GM19193 (cell line): ENCODE results near the gene EIF3B.

Experiments
- POLR2A ChIP-seq: IDR thresholded peaks from 4 replicates; pipeline ENCODE4 v1.6.1; 2011; ENCODE audit not compliant: insufficient read depth, insufficient read length; ENCODE audit errors: extremely low read depth

EIF3B gene

DNA sequence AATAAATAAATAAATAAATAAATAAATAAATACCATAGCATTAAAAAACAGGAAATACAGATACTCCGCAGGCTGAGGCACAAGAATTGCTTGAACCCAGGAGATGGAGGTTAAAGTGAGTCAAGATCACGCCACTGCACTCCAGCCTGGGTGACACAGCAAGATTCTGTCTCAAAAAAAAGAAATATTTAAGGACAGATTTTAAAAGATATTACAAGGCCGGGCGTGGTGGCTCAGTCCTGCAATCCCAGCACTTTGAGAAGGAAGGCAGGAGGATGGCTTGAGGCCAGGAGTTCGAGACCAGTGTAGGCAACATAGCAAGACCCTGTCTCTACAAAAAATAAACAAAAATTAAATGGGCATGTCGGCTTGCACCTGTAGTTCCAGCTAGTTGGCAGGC lies 22.9 kb upstream of the EIF3B start:
- TF ChIP-seq POLR2A, result no peak

- no peak for TF ChIP-seq POLR2A
Measured at GRCh38 chr7:2336626-2337299, 17.9 kb upstream of the EIF3B start.

GRCh38 chr7:2350055-2350454 lies 4.6 kb upstream of the EIF3B start:
- TF ChIP-seq POLR2A, result no peak

DNA sequence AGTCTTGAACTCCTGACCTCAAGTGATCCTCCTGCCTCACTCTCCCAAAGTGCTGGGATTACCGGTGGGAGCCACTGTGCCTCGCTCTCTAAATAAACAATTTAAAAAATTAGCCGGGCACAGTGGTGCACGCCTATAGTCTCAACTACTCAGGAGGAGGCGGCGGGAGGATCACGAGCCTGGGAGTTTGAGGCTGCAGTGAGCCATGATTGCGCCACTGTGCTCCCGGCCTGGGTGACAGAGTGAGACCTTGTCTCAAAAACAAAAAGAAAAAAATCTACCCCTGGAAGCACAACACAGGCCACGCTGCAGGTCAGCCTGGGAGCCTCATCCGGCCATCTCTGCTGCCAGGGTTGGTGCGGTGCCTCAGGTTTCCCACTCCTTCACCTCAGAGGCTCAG lies 3.8 kb upstream of the EIF3B start:
- no peak for TF ChIP-seq POLR2A

DNA sequence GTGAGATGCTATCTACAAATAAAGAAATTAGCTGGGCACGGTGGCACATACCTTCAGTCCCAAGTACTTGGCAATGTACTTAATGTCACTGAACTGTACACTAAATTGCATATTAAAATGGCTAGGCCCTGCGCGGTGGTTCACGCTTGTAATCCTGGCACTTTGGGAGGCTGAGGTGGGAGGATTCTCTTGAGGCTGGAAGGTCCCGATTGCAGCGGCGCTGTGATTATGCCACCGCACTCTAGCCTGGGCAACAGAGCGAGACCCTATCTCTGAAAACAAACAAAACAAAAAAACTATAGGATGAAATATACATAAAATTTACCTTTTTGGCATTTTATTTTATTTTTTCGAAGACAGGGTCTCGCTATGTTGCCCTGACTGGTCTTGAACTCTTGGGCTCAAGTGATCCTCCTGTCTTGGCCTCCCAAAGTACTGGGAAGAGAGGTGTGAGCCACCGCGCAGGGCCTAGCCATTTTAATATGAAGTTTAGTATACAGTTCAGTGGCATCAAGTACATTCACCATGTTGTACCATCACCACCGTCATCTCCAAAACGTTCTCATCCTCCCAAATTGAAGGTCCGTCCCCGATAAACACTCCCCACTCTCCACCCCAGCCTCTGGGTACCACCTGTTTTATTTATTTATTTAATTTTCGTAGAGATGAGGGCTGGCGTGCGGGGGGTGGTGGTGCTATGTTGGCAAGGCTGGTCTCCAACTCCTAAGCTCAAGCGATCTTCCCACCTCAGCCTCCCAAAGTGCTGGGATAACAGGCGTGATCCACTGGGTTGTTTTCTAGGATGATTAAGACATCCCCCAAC lies 1.3 kb upstream of the EIF3B start:
- TF ChIP-seq POLR2A, result no peak

DNA sequence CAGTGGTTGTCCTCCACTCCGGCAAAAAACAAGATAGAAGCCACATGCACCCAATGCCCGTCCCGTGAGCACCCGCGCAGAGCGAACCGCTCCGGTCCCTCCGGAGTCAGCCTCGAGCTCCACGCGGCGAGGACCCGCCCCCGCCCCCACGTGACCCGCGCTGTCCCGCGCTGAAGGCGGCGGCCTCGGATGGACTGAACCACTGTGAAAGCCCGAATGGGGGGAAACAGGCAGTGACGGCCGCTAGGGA lies 766 bp upstream of the EIF3B start:
- TF ChIP-seq POLR2A, result peak; percentile 94

GRCh38 chr7:2354939-2355704 lies 495 bp downstream of the EIF3B start:
- TF ChIP-seq POLR2A, result no peak

GRCh38 chr7:2355705-2356008 lies 1.0 kb downstream of the EIF3B start:
- TF ChIP-seq POLR2A, result no peak

GRCh38 chr7:2357165-2357564 lies 2.5 kb downstream of the EIF3B start:
- TF ChIP-seq POLR2A, result no peak

GRCh38 chr7:2357571-2357970 lies 2.9 kb downstream of the EIF3B start:
- no peak for TF ChIP-seq POLR2A

DNA sequence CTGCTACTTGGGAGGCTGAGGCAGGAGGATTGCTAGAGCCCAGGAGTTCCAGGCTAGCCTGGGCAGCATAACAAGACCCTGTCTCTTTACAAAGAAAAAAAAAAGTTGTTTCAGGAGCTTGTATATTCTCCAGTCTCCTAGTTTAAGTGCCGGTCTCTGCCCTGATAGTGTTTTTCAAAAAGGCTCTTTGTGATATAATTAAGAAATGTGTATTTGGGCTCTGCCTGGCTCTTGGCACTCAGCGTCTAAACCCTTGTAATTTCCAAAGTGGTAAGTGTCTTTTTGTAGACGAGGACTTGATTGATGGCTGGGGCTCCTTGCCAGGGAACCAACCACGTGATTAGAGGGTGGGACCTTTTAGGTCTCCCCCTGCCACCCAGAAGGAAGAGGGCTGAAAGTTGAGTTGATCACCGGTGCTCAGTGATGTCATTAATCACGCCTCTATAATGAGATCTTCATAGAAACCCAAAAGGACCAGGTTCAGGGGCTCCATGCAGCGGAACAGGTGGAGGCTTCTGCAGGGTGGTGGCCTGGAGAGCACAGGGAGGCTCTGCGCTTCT lies 4.4 kb downstream of the EIF3B start:
- TF ChIP-seq POLR2A, result no peak

GRCh38 chr7:2359610-2360009 lies 5.0 kb downstream of the EIF3B start:
- no peak for TF ChIP-seq POLR2A

GRCh38 chr7:2360796-2361195 lies 6.2 kb downstream of the EIF3B start:
- TF ChIP-seq POLR2A, result no peak

- TF ChIP-seq POLR2A, result no peak
Measured at GRCh38 chr7:2362385-2363088, 7.9 kb downstream of the EIF3B start.

DNA sequence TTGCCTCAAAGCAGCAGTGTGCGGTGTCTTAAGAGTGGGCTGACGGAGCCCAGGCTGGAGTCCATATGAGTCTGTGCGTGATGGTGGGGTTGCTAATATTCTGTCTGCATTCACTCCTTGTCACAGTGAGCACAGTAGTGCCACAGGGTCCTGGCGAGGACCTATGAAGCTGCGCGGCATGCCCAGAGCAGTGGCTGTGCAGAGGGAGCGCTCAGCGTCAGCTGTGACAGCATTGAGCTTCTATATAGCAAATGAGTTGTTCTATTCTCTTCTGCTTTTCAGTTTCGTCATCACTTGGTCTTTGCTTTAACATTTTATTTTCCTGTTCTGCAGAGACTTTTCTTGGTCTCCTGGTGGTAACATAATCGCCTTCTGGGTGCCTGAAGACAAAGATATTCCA lies 14.5 kb downstream of the EIF3B start:
- TF ChIP-seq POLR2A, result no peak

DNA sequence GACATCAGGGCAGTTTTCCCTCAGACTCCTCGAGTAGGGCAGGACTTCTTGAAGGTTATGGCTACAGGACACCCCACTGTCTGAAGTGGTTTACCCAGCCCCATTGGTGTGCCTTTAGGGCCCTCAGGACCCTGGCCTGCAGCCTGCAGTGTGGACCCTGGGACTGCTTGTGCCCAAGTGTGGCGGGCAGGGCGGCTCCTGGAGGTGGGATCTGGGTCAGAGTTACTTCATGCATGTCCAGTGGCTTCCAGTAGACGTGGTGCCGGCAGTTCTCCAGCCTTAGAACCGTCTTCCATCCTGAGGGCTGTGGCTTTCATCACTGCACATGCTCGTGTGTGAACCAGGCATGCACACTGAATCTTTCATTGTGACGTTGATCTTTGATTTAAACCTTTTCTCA lies 16.7 kb downstream of the EIF3B start:
- no peak for TF ChIP-seq POLR2A

DNA sequence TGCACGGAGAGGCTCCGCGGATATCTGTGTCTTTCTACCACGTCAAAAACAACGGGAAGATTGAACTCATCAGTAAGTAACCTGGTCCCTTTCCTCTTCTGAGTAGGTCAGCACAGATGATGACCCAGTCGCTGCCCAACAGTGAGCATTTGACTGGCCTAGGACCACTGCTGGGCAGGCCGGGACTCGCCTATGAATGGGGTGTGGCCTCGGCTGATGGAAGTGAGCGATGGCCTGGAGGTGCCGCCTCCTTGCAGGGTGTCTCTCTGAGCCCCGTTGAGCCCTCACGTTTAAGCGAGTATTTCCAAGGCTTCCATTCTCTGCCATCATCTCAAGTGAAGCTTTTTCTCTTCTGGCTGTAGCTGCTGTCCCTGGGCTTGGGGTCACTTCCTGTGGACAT lies 18.1 kb downstream of the EIF3B start:
- no peak for TF ChIP-seq POLR2A
